ENCODE results near the gene FAT4.

FAT4 gene

DNA sequence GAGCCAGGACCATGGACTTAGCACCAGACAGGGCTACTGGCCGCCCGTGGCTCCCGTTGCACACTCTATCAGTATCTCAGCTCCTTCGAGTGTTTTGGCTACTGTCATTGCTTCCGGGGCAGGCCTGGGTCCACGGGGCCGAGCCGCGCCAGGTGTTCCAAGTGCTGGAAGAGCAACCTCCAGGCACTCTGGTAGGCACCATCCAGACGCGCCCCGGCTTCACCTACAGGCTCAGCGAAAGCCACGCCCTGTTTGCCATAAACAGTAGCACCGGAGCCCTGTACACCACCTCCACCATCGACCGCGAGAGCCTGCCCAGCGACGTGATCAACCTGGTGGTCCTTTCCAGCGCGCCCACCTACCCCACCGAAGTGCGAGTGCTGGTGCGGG is 1.6 kb downstream of the FAT4 start:
- DNase-seq (ENCODE audit: low read depth in 3 of 3) = no peak

DNA sequence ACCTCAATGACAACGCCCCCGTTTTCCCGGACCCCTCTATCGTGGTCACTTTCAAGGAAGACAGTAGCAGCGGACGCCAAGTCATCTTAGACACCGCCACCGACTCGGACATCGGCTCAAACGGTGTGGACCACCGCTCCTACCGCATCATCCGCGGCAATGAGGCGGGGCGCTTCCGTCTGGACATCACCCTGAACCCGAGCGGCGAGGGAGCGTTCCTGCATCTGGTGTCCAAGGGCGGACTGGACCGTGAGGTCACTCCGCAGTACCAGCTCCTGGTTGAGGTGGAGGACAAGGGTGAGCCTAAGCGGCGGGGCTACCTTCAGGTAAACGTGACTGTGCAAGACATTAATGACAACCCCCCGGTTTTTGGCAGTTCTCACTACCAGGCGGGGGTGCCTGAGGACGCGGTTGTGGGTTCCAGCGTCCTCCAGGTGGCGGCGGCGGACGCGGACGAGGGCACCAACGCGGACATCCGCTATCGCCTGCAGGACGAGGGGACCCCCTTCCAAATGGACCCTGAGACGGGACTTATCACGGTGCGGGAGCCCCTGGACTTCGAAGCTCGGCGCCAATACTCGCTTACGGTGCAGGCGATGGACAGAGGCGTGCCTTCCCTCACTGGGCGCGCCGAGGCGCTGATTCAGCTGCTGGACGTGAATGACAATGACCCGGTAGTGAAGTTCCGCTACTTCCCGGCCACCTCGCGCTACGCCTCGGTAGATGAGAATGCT is 2.2 kb downstream of the FAT4 start:
- no peak for DNase-seq (ENCODE audit: low read depth in 3 of 3)

GRCh38 chr4:125317525-125317877 is 2.7 kb downstream of the FAT4 start:
- no peak for DNase-seq (ENCODE audit: low read depth in 3 of 3)

GRCh38 chr4:125319311-125319710 is 4.6 kb downstream of the FAT4 start:
- no peak for DNase-seq (ENCODE audit: low read depth in 3 of 3)

DNA sequence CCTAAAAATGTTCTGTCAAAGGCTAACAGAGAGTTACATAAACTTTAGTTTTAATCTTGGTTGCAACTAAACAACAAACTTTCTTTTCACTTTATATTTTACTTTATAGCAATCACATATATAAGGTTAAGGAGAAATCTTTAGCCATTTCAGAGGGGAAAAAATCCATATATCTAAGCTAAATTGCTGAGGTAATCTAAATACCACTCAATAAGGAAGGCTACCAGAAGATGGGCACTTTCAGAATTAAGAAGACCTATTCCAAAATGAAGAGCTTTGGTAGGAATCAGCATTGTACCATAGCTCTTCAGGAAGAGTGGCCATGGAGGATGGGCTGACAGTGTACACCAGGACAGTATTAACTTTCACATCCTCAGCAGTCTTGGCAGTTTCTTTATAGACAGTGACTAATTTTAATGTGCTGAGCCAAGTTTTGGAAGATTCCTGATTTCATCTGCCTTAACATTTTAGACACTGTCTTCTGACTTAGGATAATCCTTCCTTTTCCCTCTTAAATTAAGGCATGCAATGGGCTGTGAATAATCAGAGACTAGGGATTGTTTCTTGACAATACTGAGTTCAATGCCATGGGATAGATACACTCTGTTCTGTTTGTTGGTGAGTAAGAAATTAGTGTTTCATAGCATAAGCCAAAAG is 7.1 kb downstream of the FAT4 start:
- DNase-seq (ENCODE audit: low read depth in 3 of 3) = no peak

- no peak for DNase-seq (ENCODE audit: low read depth in 3 of 3)
Measured at GRCh38 chr4:125322366-125322730, 7.6 kb downstream of the FAT4 start.

- DNase-seq (ENCODE audit: low read depth in 3 of 3) = no peak
Measured at GRCh38 chr4:125323654-125324053, 8.9 kb downstream of the FAT4 start.

GRCh38 chr4:125325733-125326132 is 11.0 kb downstream of the FAT4 start:
- no peak for DNase-seq (ENCODE audit: low read depth in 3 of 3)

DNA sequence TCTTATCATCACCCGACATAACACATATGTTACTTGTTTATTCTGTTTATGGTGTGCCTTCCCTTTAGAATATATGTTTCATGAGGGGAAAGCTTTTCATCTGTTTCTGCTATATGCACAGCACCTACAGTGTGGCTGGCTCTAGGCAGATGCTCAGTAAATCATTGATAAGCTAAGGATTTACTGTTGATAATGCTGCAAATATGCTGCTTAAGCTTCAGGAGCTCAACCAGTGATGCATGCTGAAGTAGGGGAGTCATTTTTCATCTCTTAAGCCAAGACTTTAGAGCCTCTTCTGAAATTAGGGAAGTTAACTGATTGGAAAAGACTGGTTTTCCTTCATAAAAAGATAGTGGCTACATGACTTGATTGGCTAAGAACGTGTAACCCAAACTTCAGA is 16.4 kb downstream of the FAT4 start:
- no peak for DNase-seq (ENCODE audit: low read depth in 3 of 3)

GRCh38 chr4:125334926-125335325 is 20.2 kb downstream of the FAT4 start:
- no peak for DNase-seq (ENCODE audit: low read depth in 3 of 3)

GRCh38 chr4:125338814-125339213 is 24.1 kb downstream of the FAT4 start:
- no peak for DNase-seq (ENCODE audit: low read depth in 3 of 3)

- DNase-seq (ENCODE audit: low read depth in 3 of 3) = no peak
Measured at GRCh38 chr4:125344198-125344597, 29.4 kb downstream of the FAT4 start.

DNA sequence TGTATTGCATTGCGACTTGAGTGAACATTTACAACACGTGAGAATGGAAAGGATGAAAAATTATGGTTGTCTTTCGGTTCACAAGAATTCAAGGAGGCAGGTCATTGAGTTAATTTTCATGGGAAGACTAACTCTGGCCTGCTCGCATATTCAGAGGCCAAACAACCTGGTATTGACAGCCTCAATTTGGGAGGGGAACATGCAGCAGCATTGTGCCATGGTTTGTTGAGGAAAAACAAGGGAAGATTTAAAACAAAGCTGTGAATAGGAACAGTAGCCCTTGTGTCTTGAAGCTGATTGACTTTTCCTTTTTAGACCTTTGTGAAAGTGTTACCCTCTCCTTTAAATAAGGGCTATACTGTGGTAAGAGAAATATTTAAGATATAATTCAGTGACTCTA is 31.9 kb downstream of the FAT4 start:
- no peak for DNase-seq (ENCODE audit: low read depth in 3 of 3)

DNA sequence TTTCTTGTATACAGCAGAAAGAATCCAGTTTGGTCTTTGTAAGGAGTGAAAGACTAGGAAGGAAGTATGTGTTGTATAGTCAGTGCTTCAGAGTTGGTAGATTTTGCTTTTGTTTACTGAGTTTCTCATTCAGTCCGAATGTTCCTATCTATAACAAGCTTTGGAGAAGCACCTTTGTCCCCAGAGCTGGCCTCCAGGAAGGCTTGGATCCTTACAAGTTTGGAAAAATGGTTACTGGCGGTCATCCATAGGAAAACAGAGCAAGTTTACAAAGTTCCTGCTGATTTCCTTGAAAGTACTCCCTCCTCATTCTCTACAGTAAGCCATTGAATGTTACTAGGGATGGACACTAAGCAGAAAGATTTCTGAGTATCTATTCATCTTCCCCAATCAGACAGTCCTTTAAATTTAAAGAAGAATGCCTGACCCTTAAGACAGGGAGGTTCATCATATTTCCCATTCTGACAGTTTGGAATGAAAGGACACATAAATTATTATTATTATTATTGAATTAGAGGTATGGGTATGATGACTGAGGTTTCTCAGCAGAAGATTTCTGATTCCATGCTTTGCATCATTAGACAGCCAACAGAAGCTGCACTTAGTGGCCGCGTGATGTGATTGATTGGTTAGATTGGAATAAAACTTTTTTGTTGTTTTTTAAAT is 35.8 kb downstream of the FAT4 start:
- no peak for DNase-seq (ENCODE audit: low read depth in 3 of 3)

DNA sequence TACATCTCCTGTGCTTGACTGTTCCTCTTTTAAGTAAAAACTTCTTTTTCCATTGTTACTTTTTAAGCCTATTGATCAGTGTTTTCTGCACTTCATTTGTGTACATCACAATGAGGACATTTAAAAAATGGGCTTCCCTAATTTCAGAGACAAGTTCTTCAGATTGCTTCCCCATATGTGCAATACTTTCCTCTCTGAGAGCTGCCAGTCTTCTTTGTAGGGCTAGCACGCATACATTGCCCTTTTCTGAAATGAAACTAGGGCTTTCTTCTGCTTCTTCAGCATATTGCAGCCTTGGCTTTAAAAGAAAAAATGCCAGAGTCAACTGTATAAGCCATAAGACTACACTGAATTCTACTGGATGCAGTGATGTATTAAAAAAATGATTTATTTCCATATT is 37.8 kb downstream of the FAT4 start:
- DNase-seq (ENCODE audit: low read depth in 3 of 3) = no peak

GRCh38 chr4:125353131-125353530 is 38.4 kb downstream of the FAT4 start:
- DNase-seq (ENCODE audit: low read depth in 3 of 3) = no peak

DNA sequence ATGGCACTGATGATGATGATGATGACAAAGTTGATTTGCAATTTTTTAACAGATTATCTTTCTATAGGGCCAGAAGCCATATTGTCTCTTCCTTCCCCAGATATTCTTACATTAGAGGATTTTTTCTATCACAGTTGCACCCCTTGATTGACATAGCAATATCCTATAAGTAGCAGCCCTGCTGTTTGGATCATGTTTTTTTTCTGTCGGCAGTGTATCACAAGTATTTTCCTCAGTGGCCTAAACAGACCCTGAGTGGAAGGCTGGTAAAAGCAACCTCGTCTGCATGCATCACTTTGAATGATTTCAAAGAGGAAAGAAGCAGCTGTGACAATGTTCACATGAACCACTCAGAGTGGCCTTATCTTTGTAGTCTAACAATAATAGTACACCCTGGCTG is 41.0 kb downstream of the FAT4 start:
- DNase-seq (ENCODE audit: low read depth in 3 of 3) = no peak

- DNase-seq (ENCODE audit: low read depth in 3 of 3) = no peak
Measured at GRCh38 chr4:125357675-125358074, 42.9 kb downstream of the FAT4 start.

GRCh38 chr4:125358453-125358852 is 43.7 kb downstream of the FAT4 start:
- DNase-seq (ENCODE audit: low read depth in 3 of 3) = no peak

DNA sequence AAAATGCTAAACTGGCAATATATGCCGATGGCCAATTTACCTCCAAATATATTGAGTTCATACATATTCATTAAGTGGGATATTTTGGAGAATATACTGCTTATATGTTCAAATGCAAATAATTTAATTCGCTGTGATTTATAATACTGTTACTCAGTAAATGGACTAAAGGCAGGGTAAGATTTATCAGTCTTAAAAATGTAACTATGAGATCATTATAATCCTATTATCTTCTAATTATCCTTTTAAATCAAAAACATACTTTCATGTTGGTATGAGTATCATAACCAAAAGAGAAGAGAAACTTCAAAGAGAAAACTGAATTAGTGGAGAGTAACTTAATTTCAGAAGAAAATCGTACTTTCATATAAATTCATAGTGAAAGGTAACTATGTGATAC is 44.6 kb downstream of the FAT4 start:
- no peak for DNase-seq (ENCODE audit: low read depth in 3 of 3)

DNA sequence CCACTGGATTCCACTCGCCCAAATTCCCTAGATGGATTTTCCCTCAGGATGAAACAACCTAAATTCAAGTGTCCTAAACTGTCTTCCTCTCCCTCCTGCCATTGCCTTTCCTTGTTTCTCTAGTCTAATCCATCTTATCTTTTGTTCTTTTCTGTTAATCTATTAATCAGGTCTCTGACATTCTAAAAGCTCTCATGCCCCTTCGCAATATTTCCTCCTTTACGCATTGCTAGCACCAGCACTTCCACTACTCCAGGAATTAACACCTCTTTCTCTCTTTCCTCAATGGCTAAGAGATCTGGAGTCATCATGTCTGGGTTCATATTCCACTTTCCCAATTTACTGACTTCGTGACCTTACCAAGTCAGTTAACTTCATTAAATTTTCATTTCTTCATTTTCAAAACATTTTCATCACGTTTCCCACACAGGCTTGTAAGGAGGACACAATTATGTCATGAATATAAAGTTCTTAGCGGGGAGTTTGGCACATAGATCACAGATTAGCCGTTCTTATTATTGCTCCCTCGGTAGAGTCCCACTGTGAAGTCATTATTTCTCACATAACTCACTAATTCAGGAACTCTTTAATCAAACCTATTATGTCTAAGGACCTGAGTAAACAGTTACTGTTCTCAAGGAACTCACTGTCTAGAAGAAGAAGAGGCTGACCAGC is 45.3 kb downstream of the FAT4 start:
- no peak for DNase-seq (ENCODE audit: low read depth in 3 of 3)

DNA sequence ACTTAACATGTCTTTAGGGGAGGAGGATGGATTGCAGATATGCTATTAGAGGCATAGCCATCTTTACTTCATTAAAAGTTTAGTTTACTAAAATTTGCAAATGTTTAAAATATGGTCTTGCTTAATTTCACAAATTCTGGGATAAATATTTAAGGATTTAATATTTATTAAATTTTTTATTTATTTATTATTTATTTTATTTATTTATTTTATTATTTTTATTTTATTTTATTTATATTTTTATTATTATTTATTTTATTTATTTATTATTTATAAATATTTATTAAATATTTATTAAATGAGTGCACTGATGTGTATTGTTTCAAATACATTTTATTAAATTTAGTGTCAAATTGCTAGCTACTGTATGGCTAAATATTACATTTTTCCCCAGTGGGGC is 46.0 kb downstream of the FAT4 start:
- DNase-seq (ENCODE audit: low read depth in 3 of 3) = no peak
